Endothelial cell of umbilical vein (primary cell): ENCODE results near the gene RNASEH2B. TPM values are rescaled to one million over a fixed set of nuclear protein-coding genes. Genes with fewer than 3 reads are reported as not detected.

Source experiments
- BruUV-seq: library from RNA; stranded (reverse); fragments of 400-500 nt; replicated peaks from 2 replicates; lab custom pipeline; 2021; lab: Mats Ljungman, UMichigan
- CTCF ChIA-PET: fragments of 300-600, 350-600 bp; sonication (Branson Sonifier 250); formaldehyde crosslinking; loops from one replicate; lab custom pipeline; 2021; ENCODE audit warnings: antibody characterized with exemption, inconsistent platforms; lab: Charles Lee
- POLR2A ChIA-PET: fragments of 300-600, 350-600 bp; sonication (Branson Sonifier 250); formaldehyde crosslinking; loops from one replicate; lab custom pipeline; 2021; ENCODE audit warnings: antibody characterized with exemption, inconsistent platforms; lab: Charles Lee
- DNase-seq: peaks from one replicate; pipeline ENCODE4 v3.0.0-alpha.2; 2011; ENCODE audit warnings: low read depth, low spot score
- FAIRE-seq: peaks from 2 replicates; lab custom pipeline; 2011; peaks lifted over from hg19 to GRCh38; lab: Jason Lieb, UNC
- H2AFZ ChIP-seq: 2 replicates; pipeline ENCODE4 v1.6.0; 2012; ENCODE audit warnings: low read depth, low read length, control low read depth, inconsistent platforms
- H3K27ac ChIP-seq: 2 replicates; pipeline ENCODE4 v1.5.1; 2011; ENCODE audit warnings: low read depth, mild to moderate bottlenecking, control low read depth, low read length, moderate library complexity; ENCODE audit not compliant: insufficient read depth
- H3K27me3 ChIP-seq, 2 experiments: 2 replicates each; pipeline versions ENCODE4 v1.6.0 to v1.6.1; 2011; ENCODE audit warnings: low read length in 2 of 2, mixed read lengths in 1 of 2; ENCODE audit not compliant: control insufficient read depth in 2 of 2, insufficient read depth in 2 of 2
- H3K36me3 ChIP-seq, 2 experiments: 2 replicates in 1 of 2; 3 replicates in 1 of 2; pipeline ENCODE4 v1.5.1; 2011; ENCODE audit warnings: low read length in 2 of 2, mild to moderate bottlenecking in 1 of 2, moderate library complexity in 1 of 2; ENCODE audit not compliant: control insufficient read depth in 2 of 2, insufficient read depth in 2 of 2; ENCODE audit errors: extremely low read depth in 1 of 2
- H3K4me1 ChIP-seq: 3 replicates; pipeline ENCODE4 v1.5.1; 2011; ENCODE audit warnings: mild to moderate bottlenecking, low read length; ENCODE audit not compliant: control insufficient read depth, insufficient read depth; ENCODE audit errors: extremely low read depth
- H3K4me2 ChIP-seq: 2 replicates; pipeline ENCODE4 v1.6.1; 2011; ENCODE audit warnings: low read length, control low read depth, mixed read lengths; ENCODE audit not compliant: insufficient read depth
- H3K4me3 ChIP-seq, 3 experiments: fragments of 200-600 bp in 1 of 3; sonication (generic), shearing (Covaris generic) in 1 of 3; replicated peaks in 1 of 3; 2 replicates each; pipeline ENCODE4 v1.5.1; 2011 to 2016; ENCODE audit warnings: control low read depth in 3 of 3, low read length in 3 of 3, mild to moderate bottlenecking in 2 of 3, inconsistent platforms in 1 of 3, low read depth in 1 of 3, moderate library complexity in 1 of 3; ENCODE audit not compliant: insufficient read depth in 1 of 3
- H3K79me2 ChIP-seq: 2 replicates; pipeline ENCODE4 v1.6.0; 2012; ENCODE audit warnings: low read length, inconsistent platforms; ENCODE audit not compliant: control insufficient read depth, insufficient read depth
- H3K9ac ChIP-seq: replicated peaks from 2 replicates; pipeline ENCODE3; 2011; ENCODE audit warnings: low read length, control low read depth; ENCODE audit not compliant: insufficient read depth; ENCODE audit errors: extremely low read depth
- H3K9me1 ChIP-seq: replicated peaks from 3 replicates; pipeline ENCODE4 v1.6.0; 2011; ENCODE audit warnings: mild to moderate bottlenecking, low read length; ENCODE audit not compliant: control insufficient read depth, insufficient read depth; ENCODE audit errors: extremely low read depth
- H3K9me3 ChIP-seq: replicated peaks from 2 replicates; pipeline ENCODE4 v1.5.1; 2012; ENCODE audit warnings: low read length, inconsistent platforms; ENCODE audit not compliant: control insufficient read depth, insufficient read depth
- H4K20me1 ChIP-seq: replicated peaks from 2 replicates; pipeline ENCODE3; 2011; ENCODE audit warnings: mild to moderate bottlenecking, low read length; ENCODE audit not compliant: control insufficient read depth, insufficient read depth; ENCODE audit errors: extremely low read depth
- EZH2 ChIP-seq: IDR thresholded peaks from 2 replicates; pipeline ENCODE4 v1.6.1; 2012; ENCODE audit warnings: borderline replicate concordance, low read depth, mild to moderate bottlenecking, moderate library complexity, low read length, inconsistent platforms; ENCODE audit not compliant: severe bottlenecking
- FOS ChIP-seq: IDR thresholded peaks from 2 replicates; pipeline ENCODE4 v1.6.1; 2011; ENCODE audit warnings: mild to moderate bottlenecking, low read length, moderate library complexity, borderline replicate concordance; ENCODE audit not compliant: insufficient read depth
- GATA2 ChIP-seq: IDR thresholded peaks from 2 replicates; pipeline ENCODE4 v1.7.0; 2011; ENCODE audit warnings: low read depth, mild to moderate bottlenecking, moderate library complexity, mixed read lengths, low read length; ENCODE audit not compliant: insufficient read length, insufficient read depth
- JUN ChIP-seq: IDR thresholded peaks from 2 replicates; pipeline ENCODE4 v1.6.1; 2011; ENCODE audit warnings: borderline replicate concordance, low read depth; ENCODE audit not compliant: insufficient read length, insufficient read depth
- MYC ChIP-seq: IDR thresholded peaks from one replicate; pipeline ENCODE4 v1.6.1; 2011; ENCODE audit warnings: mild to moderate bottlenecking, low read depth, low read length
- POLR2A ChIP-seq: IDR thresholded peaks from 2 replicates; pipeline ENCODE4 v1.6.1; 2012; ENCODE audit warnings: low read depth, mild to moderate bottlenecking, control low read depth, low read length
- POLR2AphosphoS5 ChIP-seq: IDR thresholded peaks from 2 replicates; pipeline ENCODE4 v1.6.1; 2012; ENCODE audit warnings: low read depth, mild to moderate bottlenecking, control low read depth, low read length, moderate library complexity; ENCODE audit not compliant: insufficient read depth
- dilution Hi-C: fragments of 300-500 bp; cut with MboI; formaldehyde crosslinking; loops from one replicate; pipeline ENCODE4 v1.15.0; 2019; ENCODE audit warnings: low sequenced_read_pairs; ENCODE audit not compliant: extremely low pct_ligation_motif_present
- intact Hi-C: fragments of 100-400 bp; cut with micrococcal nuclease; formaldehyde crosslinking; loops from one replicate; pipeline ENCODE4 v1.10.0; 2022
- polyA plus RNA-seq, 4 experiments: library from polyadenylated mRNA; depleted of rRNA in 3 of 4; stranded (reverse) in 3 of 4; unstranded in 1 of 4; fragments of >200 nt; gene quantifications; 2 replicates each; pipeline versions ENCODE4 v1.2.1 to v1.2.3, GENCODE V29; 2011 to 2012; ENCODE audit warnings: missing spikeins in 1 of 4
- total RNA-seq: library from RNA; stranded (reverse); gene quantifications from 2 replicates; pipeline ENCODE4 v1.2.3, GENCODE V29; 2021
- TF ChIP-seq, protein P1 (sequence below): IDR thresholded peaks from 2 replicates; pipeline ENCODE4 v1.6.1; 2011; ENCODE audit not compliant: insufficient read depth, insufficient read length
- TF ChIP-seq, protein P2 (sequence below), 2 donors: IDR thresholded peaks; 1 replicate in 1 of 2; 2 replicates in 1 of 2; pipeline ENCODE4 v1.5.1; 2011; ENCODE audit warnings: low read length in 2 of 2, mild to moderate bottlenecking in 2 of 2, moderate library complexity in 2 of 2, control low read depth in 1 of 2, inconsistent platforms in 1 of 2, low read depth in 1 of 2; ENCODE audit not compliant: insufficient read depth in 1 of 2; ENCODE audit errors: extremely low read depth in 1 of 2

RNASEH2B gene
- total and polyA plus RNA-seq, 2 donors (not counting 3 experiments of a cell fraction or from before 2014, with no cell fraction given), result 8.9 to 25.1 TPM

DNA sequence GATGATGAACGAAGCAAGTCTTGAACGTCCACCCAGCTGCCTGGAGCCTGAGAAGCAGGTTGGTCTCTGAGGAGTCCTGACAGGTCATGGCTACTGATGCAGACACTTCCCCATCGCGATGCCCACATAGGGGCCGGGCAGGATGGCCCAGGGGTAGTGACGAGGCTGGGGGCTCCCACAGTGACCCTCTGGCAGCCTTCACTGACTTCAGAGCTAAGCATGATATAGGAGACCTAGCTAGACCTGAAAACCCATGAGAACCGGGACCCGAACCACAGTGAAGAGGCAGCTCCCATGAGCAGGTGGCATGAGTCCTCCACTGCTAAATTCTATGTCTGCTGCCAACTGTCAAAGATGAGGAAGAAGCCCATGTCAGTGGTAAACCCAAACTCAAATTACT is 91.7 kb downstream of the RNASEH2B start:
- Histone ChIP-seq H3K27ac (no peak overlapping the region), H3K27me3 (peaks cover 3 to 6% of the 10 kb centered on the region in 2 experiments), H3K4me1 (no peaks in the 10 kb centered on the region), H2AFZ (no peak overlapping the region), H4K20me1 (no peaks in the 10 kb centered on the region), H3K36me3 (no peaks in the 10 kb centered on the region), H3K79me2 (no peaks in the 10 kb centered on the region), H3K9ac (no peak overlapping the region), H3K9me3 (no peaks in the 10 kb centered on the region), H3K4me2 (no peak overlapping the region), H3K4me3 (no peak overlapping the region), H3K9me1 (no peaks in the 10 kb centered on the region)
- FAIRE-seq (no peak), DNase-seq (no peak)
- POLR2A ChIA-PET, result no interaction called here
- intact Hi-C loops (no loop called here), dilution Hi-C loops (no loop called here)
- TF ChIP-seq FOS (no peak), POLR2A (no peak), POLR2AphosphoS5 (no peak), EZH2 (no peak), MYC (no peak), GATA2 (no peak), JUN (no peak)
- TF ChIP-seq, protein P1, sequence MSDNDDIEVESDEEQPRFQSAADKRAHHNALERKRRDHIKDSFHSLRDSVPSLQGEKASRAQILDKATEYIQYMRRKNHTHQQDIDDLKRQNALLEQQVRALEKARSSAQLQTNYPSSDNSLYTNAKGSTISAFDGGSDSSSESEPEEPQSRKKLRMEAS, result no peak
- TF ChIP-seq, protein P2, sequence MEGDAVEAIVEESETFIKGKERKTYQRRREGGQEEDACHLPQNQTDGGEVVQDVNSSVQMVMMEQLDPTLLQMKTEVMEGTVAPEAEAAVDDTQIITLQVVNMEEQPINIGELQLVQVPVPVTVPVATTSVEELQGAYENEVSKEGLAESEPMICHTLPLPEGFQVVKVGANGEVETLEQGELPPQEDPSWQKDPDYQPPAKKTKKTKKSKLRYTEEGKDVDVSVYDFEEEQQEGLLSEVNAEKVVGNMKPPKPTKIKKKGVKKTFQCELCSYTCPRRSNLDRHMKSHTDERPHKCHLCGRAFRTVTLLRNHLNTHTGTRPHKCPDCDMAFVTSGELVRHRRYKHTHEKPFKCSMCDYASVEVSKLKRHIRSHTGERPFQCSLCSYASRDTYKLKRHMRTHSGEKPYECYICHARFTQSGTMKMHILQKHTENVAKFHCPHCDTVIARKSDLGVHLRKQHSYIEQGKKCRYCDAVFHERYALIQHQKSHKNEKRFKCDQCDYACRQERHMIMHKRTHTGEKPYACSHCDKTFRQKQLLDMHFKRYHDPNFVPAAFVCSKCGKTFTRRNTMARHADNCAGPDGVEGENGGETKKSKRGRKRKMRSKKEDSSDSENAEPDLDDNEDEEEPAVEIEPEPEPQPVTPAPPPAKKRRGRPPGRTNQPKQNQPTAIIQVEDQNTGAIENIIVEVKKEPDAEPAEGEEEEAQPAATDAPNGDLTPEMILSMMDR (IDR thresholded peaks at IDR 0.05; ENCODE audit: extremely low read depth in 1 of 2, insufficient read depth in 1 of 2, low read depth in 1 of 2, low read length in 2 of 2), result no peak
- CTCF ChIA-PET, result no interaction called here
- no TSS peak for BruUV-seq
